D721Med (cell line): ENCODE measurements around the gene ROR1.

ENCODE experiments used
- DNase-seq: peaks from one replicate; pipeline ENCODE4 v3.0.0; 2011; ENCODE audit warnings: low spot score; ENCODE audit not compliant: insufficient read length
- FAIRE-seq: peaks from 2 replicates; lab custom pipeline; 2011; peaks lifted over from hg19 to GRCh38; lab: Jason Lieb, UNC
- TF ChIP-seq, protein P1 (sequence below): IDR thresholded peaks from 2 replicates; pipeline ENCODE4 v1.5.1; 2012; ENCODE audit warnings: mild to moderate bottlenecking, control low read depth; ENCODE audit not compliant: insufficient read depth; ENCODE audit errors: missing control alignments

ROR1 gene

DNA sequence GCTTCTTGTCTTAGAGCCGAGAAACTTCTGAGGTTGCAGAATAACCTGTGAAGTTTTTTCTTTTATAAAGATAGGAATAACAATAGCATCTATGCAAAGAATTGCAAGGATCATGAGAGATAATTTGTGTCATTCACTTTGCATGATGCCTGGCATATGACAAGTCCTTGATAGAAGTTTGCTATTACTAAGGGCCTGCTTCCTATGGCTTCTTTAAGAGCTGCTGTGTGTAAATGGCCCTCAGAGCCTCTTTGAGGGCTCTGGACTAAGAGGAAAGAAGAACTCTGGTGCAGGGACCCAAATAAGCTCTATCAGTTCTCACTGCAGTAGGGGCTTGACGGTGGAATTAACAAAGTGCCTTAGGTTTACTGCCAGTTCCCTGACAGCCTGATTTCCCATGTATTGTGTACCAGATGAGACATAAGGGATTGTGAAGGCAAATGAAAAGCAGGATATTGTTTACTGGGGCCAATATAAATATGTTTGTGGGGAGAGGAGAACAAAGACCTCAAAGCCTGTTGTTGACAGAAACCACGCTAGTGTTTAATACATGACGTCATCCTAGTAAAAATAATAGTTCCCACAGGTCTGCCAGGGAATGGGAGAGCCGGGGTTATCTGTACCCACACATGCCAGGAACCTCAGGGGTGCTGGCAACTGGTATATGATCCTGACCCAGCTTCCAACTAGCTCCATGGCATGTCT, 298.4 kb downstream of the ROR1 start:
- TF ChIP-seq, protein P1, sequence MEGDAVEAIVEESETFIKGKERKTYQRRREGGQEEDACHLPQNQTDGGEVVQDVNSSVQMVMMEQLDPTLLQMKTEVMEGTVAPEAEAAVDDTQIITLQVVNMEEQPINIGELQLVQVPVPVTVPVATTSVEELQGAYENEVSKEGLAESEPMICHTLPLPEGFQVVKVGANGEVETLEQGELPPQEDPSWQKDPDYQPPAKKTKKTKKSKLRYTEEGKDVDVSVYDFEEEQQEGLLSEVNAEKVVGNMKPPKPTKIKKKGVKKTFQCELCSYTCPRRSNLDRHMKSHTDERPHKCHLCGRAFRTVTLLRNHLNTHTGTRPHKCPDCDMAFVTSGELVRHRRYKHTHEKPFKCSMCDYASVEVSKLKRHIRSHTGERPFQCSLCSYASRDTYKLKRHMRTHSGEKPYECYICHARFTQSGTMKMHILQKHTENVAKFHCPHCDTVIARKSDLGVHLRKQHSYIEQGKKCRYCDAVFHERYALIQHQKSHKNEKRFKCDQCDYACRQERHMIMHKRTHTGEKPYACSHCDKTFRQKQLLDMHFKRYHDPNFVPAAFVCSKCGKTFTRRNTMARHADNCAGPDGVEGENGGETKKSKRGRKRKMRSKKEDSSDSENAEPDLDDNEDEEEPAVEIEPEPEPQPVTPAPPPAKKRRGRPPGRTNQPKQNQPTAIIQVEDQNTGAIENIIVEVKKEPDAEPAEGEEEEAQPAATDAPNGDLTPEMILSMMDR = no peak
- DNase-seq (no peak), FAIRE-seq (no peak)

DNA sequence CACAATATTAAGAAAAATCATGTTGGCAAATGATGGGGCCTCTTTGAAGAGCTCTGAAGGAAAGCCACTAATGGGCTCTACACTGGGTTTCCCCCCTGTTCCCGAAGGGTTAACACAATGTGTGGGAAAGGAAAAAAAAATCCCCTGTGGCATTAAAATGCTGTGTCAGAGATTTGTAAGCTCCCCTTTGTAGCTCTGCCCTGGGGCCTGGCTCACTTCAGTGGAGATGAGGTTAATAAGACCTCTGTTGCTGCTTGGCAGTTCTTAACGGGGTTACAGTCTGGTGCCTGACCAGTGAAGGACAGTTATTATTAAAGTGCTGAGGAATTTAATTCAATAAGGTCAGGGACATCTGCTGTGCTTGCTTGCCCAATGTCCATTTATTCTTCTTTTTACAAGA, 299.9 kb downstream of the ROR1 start:
- TF ChIP-seq, protein P1 = no peak
- no peak for FAIRE-seq
- no peak for DNase-seq

DNA sequence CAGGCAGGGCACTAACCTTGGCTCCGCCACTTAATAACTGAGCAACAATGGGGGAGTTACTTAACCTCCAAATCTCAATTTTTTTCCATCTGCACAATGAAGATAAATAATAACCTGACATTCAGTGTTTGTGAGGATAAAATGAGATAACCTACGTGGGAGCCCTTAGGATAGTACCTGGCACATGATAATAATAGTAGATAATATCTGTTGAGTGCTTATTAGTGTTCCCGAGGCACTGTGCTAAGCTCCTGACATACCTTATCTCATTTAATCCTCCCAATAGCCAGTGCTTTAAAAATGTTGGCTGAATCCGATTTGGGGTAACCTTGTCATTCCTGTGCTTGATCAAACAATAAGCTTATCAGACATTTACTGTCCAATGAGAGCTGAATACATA, 300.9 kb downstream of the ROR1 start:
- TF ChIP-seq, protein P1 = no peak
- FAIRE-seq (no peak), DNase-seq (no peak)

DNA sequence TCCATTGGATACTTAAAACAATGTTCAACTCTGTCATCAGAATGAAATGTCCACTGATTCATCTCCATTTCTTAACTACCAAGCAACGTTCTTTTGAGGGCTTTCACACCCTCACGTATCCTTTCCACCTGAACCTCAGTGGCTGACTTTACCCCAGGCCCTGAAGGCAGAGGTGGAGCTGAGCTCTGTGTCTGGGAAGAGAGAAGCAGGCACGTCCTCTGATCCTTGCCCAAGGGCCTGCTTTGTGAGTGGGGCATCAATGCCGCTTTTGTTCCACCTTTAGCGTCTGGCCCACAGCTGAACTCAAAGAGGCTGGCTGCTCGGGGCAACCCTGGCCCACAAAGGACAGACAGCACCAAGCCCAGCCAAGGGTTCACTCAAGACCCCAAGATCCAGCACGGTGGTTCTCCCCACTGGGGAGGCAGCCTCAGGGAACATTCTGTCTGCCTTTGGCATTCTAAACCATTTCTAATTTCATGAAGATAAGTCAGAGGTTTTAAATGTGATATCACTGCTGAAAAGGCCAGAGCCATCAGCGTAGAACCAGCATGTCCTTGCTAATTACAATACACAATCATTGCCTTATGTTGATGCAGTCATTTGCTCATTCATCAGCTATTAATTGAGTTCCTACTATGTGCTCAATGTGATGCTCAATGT, 303.6 kb downstream of the ROR1 start:
- FAIRE-seq = no peak
- TF ChIP-seq, protein P1 = no peak
- no peak for DNase-seq

DNA sequence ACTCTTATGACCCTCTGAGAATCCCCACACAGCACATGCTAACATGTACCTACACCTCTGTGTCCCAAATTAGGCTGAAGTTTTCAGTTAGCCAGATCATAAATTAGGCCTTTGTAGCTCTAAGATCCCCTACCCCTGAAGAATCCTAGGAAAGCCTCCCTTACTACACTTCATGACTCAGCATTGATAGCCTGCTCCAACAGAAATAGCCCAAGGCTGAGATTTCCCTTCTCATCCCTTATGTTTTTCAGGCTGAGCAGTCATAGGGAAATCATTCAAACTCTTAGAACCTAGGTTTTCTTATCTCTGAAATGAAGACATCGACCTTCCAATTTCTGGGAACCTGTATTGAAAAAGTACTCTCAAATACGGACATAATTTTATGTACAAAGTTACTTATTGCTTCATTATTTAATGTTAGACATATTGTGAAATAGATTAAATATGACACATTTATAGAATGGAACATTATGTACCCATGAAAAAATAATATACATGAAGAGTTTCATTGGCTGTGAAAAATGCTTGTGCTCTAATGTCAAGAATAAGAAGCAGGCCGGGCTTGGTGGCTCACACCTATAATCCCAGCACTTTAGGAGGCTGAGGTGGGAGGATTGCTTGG, 307.2 kb downstream of the ROR1 start:
- no peak for FAIRE-seq
- TF ChIP-seq, protein P1 = no peak
- DNase-seq = no peak

DNA sequence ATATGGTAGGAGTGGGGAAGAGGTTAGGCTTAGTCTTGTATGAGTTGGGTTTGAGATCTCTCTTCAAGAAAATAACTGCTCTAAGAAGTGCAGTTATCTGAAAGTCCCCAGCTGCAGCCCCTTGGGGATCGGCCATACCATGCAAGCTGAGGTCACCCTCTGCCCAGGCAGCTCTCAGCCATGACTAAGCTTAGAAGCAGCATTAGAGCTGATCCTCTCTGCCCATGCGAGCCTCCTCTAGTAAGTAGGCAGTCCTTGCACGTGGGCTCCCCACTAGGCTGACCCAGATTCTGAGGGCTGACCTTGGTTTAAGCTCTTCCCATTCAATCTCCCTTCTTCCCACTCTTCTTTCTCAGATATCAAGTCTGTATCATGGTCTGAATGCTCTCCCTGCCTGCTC, 308.6 kb downstream of the ROR1 start:
- TF ChIP-seq, protein P1 = no peak
- no peak for DNase-seq
- no peak for FAIRE-seq
